Measurements from ENCODE around the gene SYT13. TPM values are rescaled to one million over a fixed set of nuclear protein-coding genes. Genes with fewer than 3 reads are reported as not detected.

Gene SYT13
- total and polyA plus RNA-seq, 2 of the 4 experiments (the other 2 are of a cell fraction) = not detected

GRCh38 chr11:45333001-45333971 lies 47.1 kb upstream of the SYT13 start:
- Histone ChIP-seq H3K23ac (ENCODE audit: low read depth, low read length) (no peak overlapping the region), H3K4me1 (ENCODE audit: control insufficient read depth, insufficient read depth, low read length) (peaks cover 4% of the 10 kb centered on the region; the same call in 1 of the 2 replicates), H2BK15ac (ENCODE audit: low read depth, low read length) (no peak overlapping the region), H4K8ac (ENCODE audit: low read depth in 2 of 2, low read length in 2 of 2) (peak overlapping the region in 1 of 2 experiments; percentile 45; a peak in 2 of 4 replicates), H3K4me2 (ENCODE audit: low read depth, low read length) (peak overlapping the region; percentile 90), H3K27ac (ENCODE audit: insufficient read depth, low read length) (no peak overlapping the region), H3K4ac (ENCODE audit: low read depth, low read length) (no peak overlapping the region), H3K9ac (ENCODE audit: low read depth, low read length) (no peak overlapping the region), H2BK120ac (ENCODE audit: low read depth, low read length) (no peak overlapping the region), H4K20me1 (ENCODE audit: insufficient read depth, low read length) (no peaks in the 10 kb centered on the region), H3K18ac (ENCODE audit: low read depth, low read length) (peak overlapping the region; percentile 43; the same call in 1 of the 2 replicates), H3K4me3 (ENCODE audit: insufficient read depth, low read depth, low read length) (peak overlapping the region; percentile 14; the same call in 1 of the 2 replicates), H2AK5ac (ENCODE audit: low read depth, low read length) (no peak overlapping the region), H2AFZ (replicated peaks; ENCODE audit: low read length, poor library complexity) (peak overlapping the region; percentile 77), H2BK20ac (ENCODE audit: low read depth, low read length) (no peak overlapping the region), H2AK9ac (replicated peaks; ENCODE audit: low read depth, low read length, poor library complexity) (no peak overlapping the region), H3K36me3 (ENCODE audit: control insufficient read depth, insufficient read depth, low read length) (no peaks in the 10 kb centered on the region), H2BK5ac (ENCODE audit: low read depth, low read length, poor library complexity, severe bottlenecking) (no peak overlapping the region), H4K91ac (ENCODE audit: insufficient read depth, low read depth, low read length) (no peak overlapping the region), H4K5ac (ENCODE audit: low read depth, low read length) (0 out of 2 replicates have a peak overlapping the region, but pooled peaks have one; percentile 29), H3K56ac (ENCODE audit: extremely low read depth, insufficient read depth, low read length) (no peak overlapping the region), H3K9me1 (ENCODE audit: insufficient read depth, low read length) (peaks cover 2% of the 10 kb centered on the region), H3K9me3 (ENCODE audit: control insufficient read depth, insufficient read depth, low read length) (no peaks in the 10 kb centered on the region), H3K79me1 (ENCODE audit: low read depth in 1 of 2, low read length in 2 of 2) (no peaks in the 10 kb centered on the region), H3K14ac (replicated peaks; ENCODE audit: low read depth, low read length) (no peak overlapping the region; the same call in 1 of the 2 replicates), H3K27me3 (ENCODE audit: control insufficient read depth, insufficient read depth, low read length) (peaks cover 3% of the 10 kb centered on the region)
- intact Hi-C loops (cut with micrococcal nuclease) = no loop called here
- DNase-seq (peak; percentile 65), ATAC-seq (ENCODE audit: low read depth) (peak; percentile 60)
- dilution Hi-C loops (cut with HindIII; ENCODE audit: low sequenced_read_pairs, unreplicated experiment) = no loop called here
- TF ChIP-seq, protein P1, sequence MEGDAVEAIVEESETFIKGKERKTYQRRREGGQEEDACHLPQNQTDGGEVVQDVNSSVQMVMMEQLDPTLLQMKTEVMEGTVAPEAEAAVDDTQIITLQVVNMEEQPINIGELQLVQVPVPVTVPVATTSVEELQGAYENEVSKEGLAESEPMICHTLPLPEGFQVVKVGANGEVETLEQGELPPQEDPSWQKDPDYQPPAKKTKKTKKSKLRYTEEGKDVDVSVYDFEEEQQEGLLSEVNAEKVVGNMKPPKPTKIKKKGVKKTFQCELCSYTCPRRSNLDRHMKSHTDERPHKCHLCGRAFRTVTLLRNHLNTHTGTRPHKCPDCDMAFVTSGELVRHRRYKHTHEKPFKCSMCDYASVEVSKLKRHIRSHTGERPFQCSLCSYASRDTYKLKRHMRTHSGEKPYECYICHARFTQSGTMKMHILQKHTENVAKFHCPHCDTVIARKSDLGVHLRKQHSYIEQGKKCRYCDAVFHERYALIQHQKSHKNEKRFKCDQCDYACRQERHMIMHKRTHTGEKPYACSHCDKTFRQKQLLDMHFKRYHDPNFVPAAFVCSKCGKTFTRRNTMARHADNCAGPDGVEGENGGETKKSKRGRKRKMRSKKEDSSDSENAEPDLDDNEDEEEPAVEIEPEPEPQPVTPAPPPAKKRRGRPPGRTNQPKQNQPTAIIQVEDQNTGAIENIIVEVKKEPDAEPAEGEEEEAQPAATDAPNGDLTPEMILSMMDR (conservative IDR thresholded peaks at IDR 0.05; ENCODE audit: low read depth, low read length) = no peak
- TF ChIP-seq RFX5 (IDR thresholded peaks at IDR 0.05; ENCODE audit: low read depth, low read length) = no peak
- TF ChIP-seq USF2 (IDR thresholded peaks at IDR 0.05; ENCODE audit: low read depth, low read length) = peak; percentile 88
- ChIA-PET POLR2A (ENCODE audit: unreplicated experiment) (no interaction called here), CTCF (interaction anchor here (0.6 to 2.0 kb wide), 5 partner anchors 25 to 438 kb away, joined by 3 to 7 read pairs (median 3); no protein-coding TSS in a partner anchor)
- no TSS peak for BruUV-seq (replicated peaks)
- WGBS, 2 experiments (ENCODE audit: extremely low coverage in 2 of 2, insufficient read length in 1 of 2) = 0% methylated on average over 1 of the region's 19 CpGs; no CpG with 5 or more reads in 1 of the 2 experiments
- in situ Hi-C loops (cut with MboI; ENCODE audit: low sequenced_read_pairs) = no loop called here
